Spleen (tissue), 11 donors: Measurements from ENCODE around the gene MBD2. TPM values are rescaled to one million over a fixed set of nuclear protein-coding genes. Genes with fewer than 3 reads are reported as not detected.
"Not testable (repeated sequence)": the region's sequence is repeated elsewhere in the genome, so short reads cannot be mapped to it uniquely, and the experiment has no call there.

Experiments
- DNase-seq: peaks from one replicate; pipeline ENCODE4 v3.0.0-alpha.2; 2020
- H3K27ac ChIP-seq, 8 donors: fragments of 200-600 bp; sonication (generic) in 7 of 8; 1 replicate in 4 of 8; 2 replicates in 4 of 8; pipeline versions ENCODE4 v1.5.0 to v1.8.0; 2016 to 2021; ENCODE audit warnings: inconsistent platforms in 4 of 8, mild to moderate bottlenecking in 4 of 8, moderate library complexity in 1 of 8
- H3K27me3 ChIP-seq, 7 donors: fragments of 200-600 bp; sonication (generic) in 6 of 7; replicated peaks in 1 of 7; 1 replicate in 4 of 7; 2 replicates in 3 of 7; pipeline versions ENCODE4 v1.5.0 to v1.8.0; 2016 to 2021; ENCODE audit warnings: inconsistent platforms in 3 of 7, mild to moderate bottlenecking in 1 of 7
- H3K36me3 ChIP-seq, 6 donors: fragments of 200-600 bp; sonication (generic) in 5 of 6; 1 replicate in 4 of 6; 2 replicates in 2 of 6; pipeline versions ENCODE4 v1.5.0 to v1.8.0; 2016 to 2021; ENCODE audit warnings: inconsistent platforms in 2 of 6
- H3K4me1 ChIP-seq, 6 donors: fragments of 200-600 bp; sonication (generic) in 5 of 6; 1 replicate in 3 of 6; 2 replicates in 3 of 6; pipeline versions ENCODE4 v1.5.0 to v1.8.0; 2016 to 2021; ENCODE audit warnings: inconsistent platforms in 3 of 6
- H3K4me3 ChIP-seq, 8 donors: fragments of 200-600 bp; sonication (generic) in 7 of 8; 1 replicate in 4 of 8; 2 replicates in 4 of 8; pipeline versions ENCODE4 v1.5.0 to v1.8.0; 2016 to 2021; ENCODE audit warnings: inconsistent platforms in 4 of 8, mild to moderate bottlenecking in 4 of 8, moderate library complexity in 2 of 8
- H3K9me3 ChIP-seq, 8 donors: fragments of 200-600 bp; sonication (generic) in 7 of 8; 1 replicate in 4 of 8; 2 replicates in 4 of 8; pipeline versions ENCODE4 v1.5.0 to v1.8.0; 2016 to 2021; ENCODE audit warnings: inconsistent platforms in 4 of 8
- POLR2A ChIP-seq, 3 donors: fragments of 450-650 bp; IDR thresholded peaks; one replicate each; pipeline ENCODE4 v1.5.1; 2017; ENCODE audit warnings: antibody characterized with exemption in 3 of 3, mild to moderate bottlenecking in 1 of 3
- POLR2AphosphoS5 ChIP-seq, 3 donors: sonication (generic); formaldehyde crosslinking; IDR thresholded peaks; one replicate each; pipeline ENCODE4 v1.5.1; 2017; ENCODE audit warnings: antibody characterized with exemption in 3 of 3
- WGBS, 5 donors: extraction: QIAGEN DNeasy Blood & Tissue Kit in 3 of 5; methylation state at CpG; one replicate each; pipeline versions ENCODE4 v1.1.5 to v1.1.7; 2013 to 2018; 5-methylcytosine and 5-hydroxymethylcytosine counted together
- intact Hi-C: fragments of 100-400 bp; cut with DNase I; formaldehyde crosslinking; loops from one replicate; pipeline ENCODE4 v1.15.0; 2023; ENCODE audit warnings: low total_unique reads
- polyA plus RNA-seq, 3 donors: library from polyadenylated mRNA; stranded (reverse); fragments of 200-250 nt; gene quantifications; one replicate each; pipeline ENCODE4 v1.2.1, GENCODE V29; 2013
- total RNA-seq, 7 donors: library from RNA; depleted of rRNA in 3 of 7; stranded (reverse); fragments of >200 nt in 3 of 7; fragmentation: NEBNext Ultra II Directional in 4 of 7; extraction: Animal tissue kit (Norgen Biotek cat#: 25700) in 4 of 7; gene quantifications; one replicate each; pipeline versions ENCODE4 v1.1.0 to v1.2.1, GENCODE V29; 2016 to 2021
- TF ChIP-seq, protein P1 (sequence below), 11 experiments: fragments of 200-600 bp in 7 of 11; fragments of 450-650 bp in 4 of 11; sonication (generic) in 4 of 11; IDR thresholded peaks in 8 of 11; conservative IDR thresholded peaks in 3 of 11; 1 replicate in 7 of 11; 2 replicates in 4 of 11; pipeline versions ENCODE4 v1.4.0 to v1.8.0; 2016 to 2021; ENCODE audit warnings: antibody characterized with exemption in 11 of 11, inconsistent platforms in 4 of 11, mild to moderate bottlenecking in 1 of 11
- donor health status: healthy with polysubstance abuse.
- donor health status: DM: no; HTN: no; CAD: no; lungs with moderate emphysema.
- donor health status: DM: no; HTN: no; CAD: no.
- donor health status: Bipolar disorder and iron deficiency.
- donor health status: healthy.
- donor health status: DM: no; HTN: no; CAD: no.
- donor health status: DM: yes; HTN: yes; CAD: no.

Gene MBD2
- total and polyA plus RNA-seq, 10 donors, result 40.7 to 119 (median 54.9) TPM

- DNase-seq, result no peak
- no peaks in the 10 kb centered on the region for H3K27me3 ChIP-seq
- H3K27ac ChIP-seq, result peak overlapping the region in 1 of 8 donors; percentile 18
- no peak overlapping the region for H3K4me3 ChIP-seq
- no peaks in the 10 kb centered on the region for H3K9me3 ChIP-seq
- 75 to 88% (median 82%) methylated on average over 1 of the region's 1 CpG for WGBS, 5 donors
- peaks cover 0 to 96% (median 54%) of the 10 kb centered on the region in 6 donors for H3K4me1 ChIP-seq
- TF ChIP-seq POLR2AphosphoS5 (IDR thresholded peaks at IDR 0.05) (no peak), POLR2A (IDR thresholded peaks at IDR 0.05) (no peak)
- TF ChIP-seq, protein P1, sequence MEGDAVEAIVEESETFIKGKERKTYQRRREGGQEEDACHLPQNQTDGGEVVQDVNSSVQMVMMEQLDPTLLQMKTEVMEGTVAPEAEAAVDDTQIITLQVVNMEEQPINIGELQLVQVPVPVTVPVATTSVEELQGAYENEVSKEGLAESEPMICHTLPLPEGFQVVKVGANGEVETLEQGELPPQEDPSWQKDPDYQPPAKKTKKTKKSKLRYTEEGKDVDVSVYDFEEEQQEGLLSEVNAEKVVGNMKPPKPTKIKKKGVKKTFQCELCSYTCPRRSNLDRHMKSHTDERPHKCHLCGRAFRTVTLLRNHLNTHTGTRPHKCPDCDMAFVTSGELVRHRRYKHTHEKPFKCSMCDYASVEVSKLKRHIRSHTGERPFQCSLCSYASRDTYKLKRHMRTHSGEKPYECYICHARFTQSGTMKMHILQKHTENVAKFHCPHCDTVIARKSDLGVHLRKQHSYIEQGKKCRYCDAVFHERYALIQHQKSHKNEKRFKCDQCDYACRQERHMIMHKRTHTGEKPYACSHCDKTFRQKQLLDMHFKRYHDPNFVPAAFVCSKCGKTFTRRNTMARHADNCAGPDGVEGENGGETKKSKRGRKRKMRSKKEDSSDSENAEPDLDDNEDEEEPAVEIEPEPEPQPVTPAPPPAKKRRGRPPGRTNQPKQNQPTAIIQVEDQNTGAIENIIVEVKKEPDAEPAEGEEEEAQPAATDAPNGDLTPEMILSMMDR (IDR thresholded peaks at IDR 0.05 in 8 of 11, conservative IDR thresholded peaks at IDR 0.05 in 3 of 11), result no peak
- no peaks in the 10 kb centered on the region for H3K36me3 ChIP-seq
- intact Hi-C loops, result no loop called here
Measured at GRCh38 chr18:54210463-54210862, 14.0 kb downstream of the MBD2 start.

DNA sequence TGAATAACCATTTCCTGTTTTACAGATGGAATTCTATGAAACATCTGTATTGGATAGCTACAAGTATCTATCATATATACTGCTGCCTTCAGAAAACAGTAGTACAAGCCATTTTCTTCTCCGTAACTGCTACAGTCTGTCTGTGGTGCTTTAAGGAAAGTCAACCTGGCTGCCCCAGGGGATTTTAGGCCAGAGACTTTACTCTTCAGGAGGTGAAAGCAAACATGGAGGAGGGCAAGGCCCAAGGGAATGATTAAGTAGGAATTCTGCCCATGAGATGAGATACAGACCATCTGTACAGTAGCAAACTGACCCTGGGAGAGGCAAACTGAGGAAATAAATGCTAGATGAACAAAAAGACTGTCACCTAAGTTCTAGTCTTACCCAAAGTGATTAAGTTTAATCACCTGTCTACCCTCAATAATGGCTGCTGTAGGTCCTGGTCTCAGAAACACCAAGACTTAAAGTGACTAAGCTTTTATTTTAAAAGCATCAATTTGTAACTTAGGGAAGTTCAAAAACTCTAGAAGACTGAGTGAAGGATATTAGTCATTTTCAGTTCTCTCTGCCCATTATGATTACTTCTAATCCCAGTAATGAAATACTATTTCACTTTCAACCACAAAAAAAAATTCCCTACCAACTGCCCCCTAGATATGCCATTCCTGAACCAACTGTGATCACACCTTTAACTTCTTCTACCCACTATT is 14.8 kb downstream of the MBD2 start:
- H3K9me3 ChIP-seq, result no peaks in the 10 kb centered on the region
- no peak overlapping the region for H3K4me3 ChIP-seq
- peaks cover 0 to 96% (median 55%) of the 10 kb centered on the region in 6 donors for H3K4me1 ChIP-seq
- H3K36me3 ChIP-seq, result peaks cover 0 to 6% (median 2%) of the 10 kb centered on the region in 6 donors
- WGBS, 5 donors, result 84 to 90% (median 88%) methylated on average over 1 of the region's 1 CpG
- TF ChIP-seq POLR2A (IDR thresholded peaks at IDR 0.05), result no peak
- no peak for TF ChIP-seq POLR2AphosphoS5 (IDR thresholded peaks at IDR 0.05)
- TF ChIP-seq, protein P1 (IDR thresholded peaks at IDR 0.05 in 8 of 11, conservative IDR thresholded peaks at IDR 0.05 in 3 of 11), result no peak
- no peaks in the 10 kb centered on the region for H3K27me3 ChIP-seq
- intact Hi-C loops, result no loop called here
- H3K27ac ChIP-seq, result peak overlapping the region in 3 of 8 donors; percentile 16 to 51 (median 35)
- DNase-seq, result no peak

GRCh38 chr18:54206447-54206846 is 18.0 kb downstream of the MBD2 start:
- H3K27me3 ChIP-seq, result no peaks in the 10 kb centered on the region
- DNase-seq, result no peak
- no peak overlapping the region for H3K4me3 ChIP-seq
- H3K27ac ChIP-seq, result no peak overlapping the region
- intact Hi-C loops, result no loop called here
- H3K36me3 ChIP-seq, result peaks cover 0 to 37% (median 25%) of the 10 kb centered on the region in 6 donors
- no peaks in the 10 kb centered on the region for H3K9me3 ChIP-seq
- 58 to 64% (median 61%) methylated on average over 2 of the region's 2 CpGs for WGBS, 5 donors
- peaks cover 0 to 73% (median 46%) of the 10 kb centered on the region in 6 donors for H3K4me1 ChIP-seq
- TF ChIP-seq POLR2A (IDR thresholded peaks at IDR 0.05), result no peak
- no peak for TF ChIP-seq POLR2AphosphoS5 (IDR thresholded peaks at IDR 0.05)
- TF ChIP-seq, protein P1 (IDR thresholded peaks at IDR 0.05 in 8 of 11, conservative IDR thresholded peaks at IDR 0.05 in 3 of 11), result no peak

- Histone ChIP-seq H3K9me3 (no peaks in the 10 kb centered on the region), H3K27me3 (no peaks in the 10 kb centered on the region), H3K27ac (no peak overlapping the region), H3K36me3 (peaks cover 0 to 42% (median 30%) of the 10 kb centered on the region in 6 donors), H3K4me1 (peaks cover 0 to 68% (median 45%) of the 10 kb centered on the region in 6 donors), H3K4me3 (no peak overlapping the region)
- WGBS, 5 donors, result 49 to 73% (median 61%) methylated on average over 1 of the region's 1 CpG
- intact Hi-C loops, result no loop called here
- no peak for TF ChIP-seq POLR2A (IDR thresholded peaks at IDR 0.05)
- no peak for DNase-seq
Measured at GRCh38 chr18:54205959-54206358, 18.5 kb downstream of the MBD2 start.

DNA sequence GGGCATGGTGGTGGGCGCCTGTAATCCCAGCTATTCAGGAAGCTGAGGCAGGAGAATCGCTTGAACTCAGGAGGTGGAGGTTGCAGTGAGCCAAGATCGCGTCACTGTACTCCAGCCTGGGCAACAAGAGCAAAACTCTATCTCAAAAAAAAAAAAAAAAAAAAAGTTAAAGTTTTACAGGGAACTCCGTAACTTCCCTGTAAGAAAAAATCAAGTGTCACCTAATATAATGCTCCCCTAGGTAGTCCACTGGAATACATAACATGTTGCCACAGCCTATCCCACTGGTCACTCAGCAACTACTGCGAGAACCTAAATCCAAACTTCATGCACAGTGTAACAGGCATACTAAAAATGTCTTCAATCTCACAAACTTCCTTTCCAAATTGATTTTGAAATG is 19.0 kb downstream of the MBD2 start:
- intact Hi-C loops, H3K27me3 ChIP-seq, H3K9me3 ChIP-seq, DNase-seq, H3K27ac ChIP-seq, H3K4me3 ChIP-seq: not testable (repeated sequence)
- peaks cover 0 to 65% (median 43%) of the 10 kb centered on the region in 6 donors for H3K4me1 ChIP-seq
- H3K36me3 ChIP-seq, result peaks cover 0 to 47% (median 31%) of the 10 kb centered on the region in 6 donors
- 91 to 96% (median 93%) methylated on average over 6 of the region's 6 CpGs for WGBS, 5 donors
